ENCODE measurements around the gene GJA3. TPM values are rescaled to one million over a fixed set of nuclear protein-coding genes. Genes with fewer than 3 reads are reported as not detected.

The GJA3 gene
- total RNA-seq, 4 donors from 2014 or later = not detected

DNA sequence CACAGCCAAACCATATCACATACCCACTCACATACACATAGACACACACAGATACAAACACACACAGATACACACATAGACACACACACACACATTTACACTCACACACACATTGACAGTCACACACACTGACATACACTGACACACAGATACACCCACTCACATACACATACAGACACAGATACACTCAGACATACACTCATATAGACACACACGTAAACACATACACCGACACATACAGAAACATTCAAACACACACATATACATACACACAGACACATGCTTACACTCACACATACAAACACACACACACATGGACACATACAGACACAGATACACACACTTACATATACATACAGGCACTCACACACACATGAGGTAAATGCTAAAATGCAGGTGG, 30.2 kb downstream of the GJA3 start:
- 94% methylated on average over 2 of the region's 2 CpGs for WGBS

DNA sequence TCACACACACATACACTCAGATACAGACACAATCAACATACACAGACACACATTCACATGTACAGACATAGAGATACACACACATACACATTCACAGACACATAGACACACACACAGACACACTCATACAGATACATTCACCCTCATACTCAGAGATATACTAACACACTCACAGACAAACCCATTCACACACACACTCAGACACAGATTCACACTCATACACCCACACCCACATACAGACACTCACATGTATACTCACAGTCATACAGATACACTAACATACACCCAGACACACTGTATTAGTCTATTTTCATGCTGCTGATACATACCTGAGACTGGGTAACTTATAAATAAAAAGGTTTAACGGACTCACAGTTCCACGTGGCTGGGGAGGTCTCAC, 30.8 kb downstream of the GJA3 start:
- peaks cover 25 to 40% (median 38%) of the 10 kb centered on the region in 4 donors for H3K4me1 ChIP-seq
- peaks cover 0 to 28% (median 0%) of the 10 kb centered on the region in 4 donors for H3K27me3 ChIP-seq
- H3K9me3 ChIP-seq = no peaks in the 10 kb centered on the region
- DNase-seq (ENCODE audit: extremely low spot score) = no peak
- no peak overlapping the region for H3K27ac ChIP-seq (replicated peaks in 1 of 4)
- no peak overlapping the region for H3K4me3 ChIP-seq
- no peak for TF ChIP-seq EP300 (IDR thresholded peaks at IDR 0.05)
- TF ChIP-seq, protein P1, sequence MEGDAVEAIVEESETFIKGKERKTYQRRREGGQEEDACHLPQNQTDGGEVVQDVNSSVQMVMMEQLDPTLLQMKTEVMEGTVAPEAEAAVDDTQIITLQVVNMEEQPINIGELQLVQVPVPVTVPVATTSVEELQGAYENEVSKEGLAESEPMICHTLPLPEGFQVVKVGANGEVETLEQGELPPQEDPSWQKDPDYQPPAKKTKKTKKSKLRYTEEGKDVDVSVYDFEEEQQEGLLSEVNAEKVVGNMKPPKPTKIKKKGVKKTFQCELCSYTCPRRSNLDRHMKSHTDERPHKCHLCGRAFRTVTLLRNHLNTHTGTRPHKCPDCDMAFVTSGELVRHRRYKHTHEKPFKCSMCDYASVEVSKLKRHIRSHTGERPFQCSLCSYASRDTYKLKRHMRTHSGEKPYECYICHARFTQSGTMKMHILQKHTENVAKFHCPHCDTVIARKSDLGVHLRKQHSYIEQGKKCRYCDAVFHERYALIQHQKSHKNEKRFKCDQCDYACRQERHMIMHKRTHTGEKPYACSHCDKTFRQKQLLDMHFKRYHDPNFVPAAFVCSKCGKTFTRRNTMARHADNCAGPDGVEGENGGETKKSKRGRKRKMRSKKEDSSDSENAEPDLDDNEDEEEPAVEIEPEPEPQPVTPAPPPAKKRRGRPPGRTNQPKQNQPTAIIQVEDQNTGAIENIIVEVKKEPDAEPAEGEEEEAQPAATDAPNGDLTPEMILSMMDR (IDR thresholded peaks at IDR 0.05) = no peak
- TF ChIP-seq POLR2A (IDR thresholded peaks at IDR 0.05; ENCODE audit: low read depth) = no peak
- TF ChIP-seq POLR2AphosphoS5 (IDR thresholded peaks at IDR 0.05) = no peak
- intact Hi-C loops (cut with DNase I) = no loop called here
- no peaks in the 10 kb centered on the region for H3K36me3 ChIP-seq
- WGBS = 81% methylated on average over 2 of the region's 2 CpGs

More for the DNA sequence above, 30.2 kb downstream of the GJA3 start:
- H3K9me3 ChIP-seq = no peaks in the 10 kb centered on the region
- peaks cover 0 to 35% (median 0%) of the 10 kb centered on the region in 4 donors for H3K27me3 ChIP-seq
- TF ChIP-seq POLR2AphosphoS5 (IDR thresholded peaks at IDR 0.05) = no peak
- H3K4me1 ChIP-seq = peaks cover 23 to 34% (median 32%) of the 10 kb centered on the region in 4 donors
- H3K36me3 ChIP-seq = no peaks in the 10 kb centered on the region
- no peak for DNase-seq (ENCODE audit: extremely low spot score)
- intact Hi-C loops (cut with DNase I) = no loop called here
- no peak overlapping the region for H3K4me3 ChIP-seq
- no peak overlapping the region for H3K27ac ChIP-seq (replicated peaks in 1 of 4)

DNA sequence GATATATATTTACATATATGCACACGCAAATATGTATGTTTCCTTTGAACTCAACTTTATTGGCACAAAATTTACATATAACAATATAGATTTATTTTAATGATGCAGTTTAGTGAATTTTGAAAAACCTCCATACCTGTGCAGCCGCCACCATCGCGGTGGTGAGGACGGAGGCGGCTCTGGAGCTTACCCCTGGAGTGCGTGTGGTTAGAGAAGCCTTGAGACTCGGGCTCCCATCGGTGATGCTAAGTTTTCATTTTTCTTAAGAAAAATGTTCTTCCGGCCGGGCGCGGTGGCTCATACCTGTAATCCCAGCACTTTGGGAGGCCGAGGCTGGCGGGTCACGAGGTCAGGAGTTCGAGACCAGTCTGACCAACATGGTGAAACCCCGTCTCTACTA, 31.8 kb downstream of the GJA3 start:
- Histone ChIP-seq H3K36me3 (no peaks in the 10 kb centered on the region), H3K9me3 (no peaks in the 10 kb centered on the region), H3K4me3 (peak overlapping the region in 1 of 4 donors; percentile 67), H3K27ac (replicated peaks in 1 of 4) (no peak overlapping the region), H3K27me3 (peaks cover 0 to 26% (median 0%) of the 10 kb centered on the region in 4 donors), H3K4me1 (peaks cover 25 to 42% (median 40%) of the 10 kb centered on the region in 4 donors)
- intact Hi-C loops (cut with DNase I) = no loop called here
- no peak for DNase-seq (ENCODE audit: extremely low spot score)
- 81% methylated on average over 18 of the region's 18 CpGs for WGBS
- no peak for TF ChIP-seq EP300 (IDR thresholded peaks at IDR 0.05)
- TF ChIP-seq, protein P1 (IDR thresholded peaks at IDR 0.05) = no peak
- TF ChIP-seq POLR2A (IDR thresholded peaks at IDR 0.05; ENCODE audit: low read depth) = no peak
- no peak for TF ChIP-seq POLR2AphosphoS5 (IDR thresholded peaks at IDR 0.05)

DNA sequence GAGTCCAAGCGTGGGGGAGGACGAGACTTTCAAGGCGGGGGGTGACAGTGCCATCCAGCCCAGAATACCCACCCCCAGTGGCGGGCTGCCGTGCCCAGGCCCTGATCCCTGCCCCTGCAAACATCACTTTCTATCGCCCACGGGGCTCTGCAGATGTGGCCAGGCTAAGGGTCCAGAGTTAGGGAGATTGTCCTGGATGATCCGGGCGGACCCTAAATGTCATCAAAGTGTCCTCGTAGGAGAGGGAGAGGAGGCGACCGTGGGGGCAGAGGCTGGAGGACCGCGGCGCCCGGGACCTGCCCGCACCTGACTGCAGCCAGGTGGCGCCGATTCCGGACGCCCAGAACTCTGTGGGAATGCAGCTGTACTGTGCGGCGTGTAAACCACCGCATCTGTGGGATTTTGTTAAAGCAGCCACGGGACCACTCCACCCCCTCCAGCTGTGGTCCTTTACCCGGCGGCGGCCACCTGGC, 32.4 kb downstream of the GJA3 start:
- H3K4me3 ChIP-seq = peak overlapping the region; percentile 63 to 75 (median 66)
- WGBS = 12% methylated on average over 15 of the region's 28 CpGs
- TF ChIP-seq, protein P1 (IDR thresholded peaks at IDR 0.05) = peak; percentile 28 to 35 (median 33)
- TF ChIP-seq EP300 (IDR thresholded peaks at IDR 0.05) = no peak
- peaks cover 25 to 42% (median 40%) of the 10 kb centered on the region in 4 donors for H3K4me1 ChIP-seq
- H3K27me3 ChIP-seq = peaks cover 0 to 20% (median 0%) of the 10 kb centered on the region in 4 donors
- H3K27ac ChIP-seq (replicated peaks in 1 of 4) = peak overlapping the region; percentile 83 to 89 (median 86)
- intact Hi-C loops (cut with DNase I) = no loop called here
- no peaks in the 10 kb centered on the region for H3K9me3 ChIP-seq
- H3K36me3 ChIP-seq = no peaks in the 10 kb centered on the region
- DNase-seq (ENCODE audit: extremely low spot score) = no peak

DNA sequence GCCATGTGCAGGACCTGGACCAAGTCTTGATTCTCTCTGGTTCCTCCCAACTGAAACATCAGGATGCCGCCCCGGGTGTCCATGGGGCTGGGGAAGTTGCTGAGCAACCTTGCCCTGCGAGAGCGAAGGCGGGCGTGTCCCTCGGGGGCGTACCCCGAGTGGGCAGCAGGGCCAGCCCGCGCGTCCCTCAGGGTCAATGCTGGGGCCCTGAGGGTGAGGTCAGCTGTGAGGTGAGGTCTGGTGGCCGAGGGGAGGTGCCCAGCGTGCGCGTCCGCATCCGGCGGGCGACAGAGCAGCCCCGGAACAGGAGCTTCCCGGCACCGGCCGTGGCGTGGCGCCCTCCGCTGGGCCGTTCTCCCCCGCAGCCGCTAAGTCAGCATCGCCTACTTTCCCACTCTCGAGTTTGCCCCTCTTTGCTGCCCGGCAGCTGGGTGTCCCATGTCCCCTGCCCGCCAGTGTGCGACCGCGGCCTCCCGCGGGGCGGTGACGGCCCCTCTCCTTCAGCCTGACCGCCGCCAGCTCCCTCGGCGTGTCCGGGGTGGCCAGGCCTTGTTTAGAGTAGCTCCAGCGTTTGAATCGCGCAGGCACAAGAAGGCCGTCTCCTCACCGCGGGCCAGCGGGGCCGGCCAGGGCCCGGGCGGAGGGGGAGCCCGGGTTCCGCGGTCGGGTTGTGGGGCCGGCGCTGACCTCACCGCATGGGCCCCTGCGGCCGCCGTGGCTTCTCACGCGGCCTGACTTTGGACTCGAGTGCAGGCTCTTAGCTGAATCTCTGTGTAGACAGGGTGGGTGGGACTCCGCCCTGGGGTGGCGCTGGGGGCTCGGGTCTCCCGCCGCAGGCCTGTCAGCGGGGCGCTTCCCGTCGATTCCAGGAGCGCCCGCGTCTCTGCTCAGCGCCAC, 33.0 kb downstream of the GJA3 start:
- Histone ChIP-seq H3K27ac (replicated peaks in 1 of 4) (peak overlapping the region; percentile 83 to 89 (median 86)), H3K36me3 (no peaks in the 10 kb centered on the region), H3K4me3 (peak overlapping the region; percentile 63 to 75 (median 66)), H3K27me3 (peaks cover 0 to 20% (median 0%) of the 10 kb centered on the region in 4 donors), H3K9me3 (no peaks in the 10 kb centered on the region), H3K4me1 (peaks cover 25 to 42% (median 40%) of the 10 kb centered on the region in 4 donors)
- no peak for DNase-seq (ENCODE audit: extremely low spot score)
- WGBS = 0% methylated on average over 6 of the region's 82 CpGs
- intact Hi-C loops (cut with DNase I) = no loop called here
- TF ChIP-seq, protein P1 (IDR thresholded peaks at IDR 0.05) = peak; percentile 49 to 61 (median 54)
- TF ChIP-seq EP300 (IDR thresholded peaks at IDR 0.05) (no peak), POLR2AphosphoS5 (IDR thresholded peaks at IDR 0.05) (peak; percentile 45 to 53)
